AG04449 (cell line): ENCODE data around the gene CFAP299.

Experiments
- CTCF ChIA-PET: fragments of 350-600 bp; formaldehyde crosslinking; extraction: SDS; loops from one replicate; lab custom pipeline; 2021; ENCODE audit warnings: antibody characterized with exemption; lab: Yijun Ruan, JAX
- POLR2A ChIA-PET: fragments of 400-600, 350-600 bp; formaldehyde crosslinking; extraction: SDS; loops from one replicate; lab custom pipeline; 2020; ENCODE audit warnings: antibody characterized with exemption, inconsistent platforms; lab: Yijun Ruan, JAX
- DNase-seq: peaks from one replicate; pipeline ENCODE4 v3.0.0-alpha.2; 2010; ENCODE audit warnings: low read depth, low spot score
- H3K4me3 ChIP-seq: 2 replicates; pipeline ENCODE4 v1.5.1; 2011; ENCODE audit warnings: low read depth, mild to moderate bottlenecking, control low read depth, low read length
- CTCF ChIP-seq: IDR thresholded peaks from one replicate; pipeline ENCODE4 v1.5.1; 2011; ENCODE audit warnings: mild to moderate bottlenecking, moderate library complexity, low read length, control low read depth, inconsistent platforms; ENCODE audit not compliant: insufficient read depth; ENCODE audit errors: missing control alignments

Gene CFAP299

GRCh38 chr4:80420638-80421037 lies 85.1 kb downstream of the CFAP299 start:
- POLR2A ChIA-PET, result no interaction called here
- CTCF ChIA-PET, result no interaction called here
- TF ChIP-seq CTCF, result no peak
- no peak for DNase-seq
- H3K4me3 ChIP-seq, result no peak overlapping the region

GRCh38 chr4:80422727-80423404 lies 87.3 kb downstream of the CFAP299 start:
- TF ChIP-seq CTCF, result no peak
- ChIA-PET POLR2A (no interaction called here), CTCF (no interaction called here)
- DNase-seq, result no peak
- H3K4me3 ChIP-seq, result no peak overlapping the region

GRCh38 chr4:80423553-80424224 lies 88.2 kb downstream of the CFAP299 start:
- no peak overlapping the region for H3K4me3 ChIP-seq
- DNase-seq, result no peak
- ChIA-PET POLR2A (no interaction called here), CTCF (no interaction called here)
- no peak for TF ChIP-seq CTCF

- no peak overlapping the region for H3K4me3 ChIP-seq
- no peak for TF ChIP-seq CTCF
- ChIA-PET POLR2A (no interaction called here), CTCF (no interaction called here)
- DNase-seq, result no peak
These were observed 88.7 kb downstream of the CFAP299 start for GRCh38 chr4:80424225-80424581.

GRCh38 chr4:80425124-80426100 lies 89.9 kb downstream of the CFAP299 start:
- CTCF ChIA-PET, result no interaction called here
- POLR2A ChIA-PET, result no interaction called here
- DNase-seq, result no peak

More at GRCh38 chr4:80425124-80426100, 89.9 kb downstream of the CFAP299 start:
- no peak for TF ChIP-seq CTCF
- H3K4me3 ChIP-seq, result no peak overlapping the region
